Right cardiac atrium (tissue), 5 donors: ENCODE data around the gene BLOC1S6. TPM values are rescaled to one million over a fixed set of nuclear protein-coding genes. Genes with fewer than 3 reads are reported as not detected.

ENCODE experiments used
- ATAC-seq, 2 donors: fragments of 200-7000 bp; cut with Tn5 transposase; one replicate each; pipeline versions ENCODE4 v1.8.0 to v1.9.1; 2020; ENCODE audit warnings: moderate library complexity in 2 of 2, mild to moderate bottlenecking in 1 of 2
- DNase-seq, 3 donors: peaks; one replicate each; pipeline ENCODE4 v3.0.0-alpha.2; 2020
- H3K27ac ChIP-seq: one replicate; pipeline ENCODE4 v1.5.1; 2013; ENCODE audit warnings: mild to moderate bottlenecking, low read length, control low read depth, moderate library complexity
- H3K27me3 ChIP-seq: one replicate; pipeline ENCODE4 v1.6.1; 2013; ENCODE audit not compliant: control insufficient read depth, insufficient read depth
- H3K4me1 ChIP-seq: one replicate; pipeline ENCODE4 v1.6.1; 2013; ENCODE audit warnings: low read length; ENCODE audit not compliant: control insufficient read depth, insufficient read depth
- H3K4me3 ChIP-seq: one replicate; pipeline ENCODE4 v1.5.1; 2013; ENCODE audit warnings: low read length, control low read depth
- H3K9me3 ChIP-seq: one replicate; pipeline ENCODE4 v1.6.1; 2013; ENCODE audit warnings: low read length; ENCODE audit not compliant: control insufficient read depth
- WGBS: extraction: QIAGEN DNeasy Blood & Tissue Kit; methylation state at CpG from one replicate; pipeline ENCODE4 v1.1.7; 2013; 5-methylcytosine and 5-hydroxymethylcytosine counted together
- intact Hi-C, 4 donors: fragments of 100-400 bp; cut with DNase I; formaldehyde crosslinking; loops; one replicate each; pipeline versions ENCODE4 v1.11.0 to v1.14.0; 2022 to 2023
- long read RNA-seq, 4 donors: library from polyadenylated mRNA; unstranded; transcript quantifications; one replicate each; pipeline ENCODE4 v2.0.0, GENCODE V29; 2020 to 2021
- polyA plus RNA-seq: library from polyadenylated mRNA; stranded (reverse); fragments of 200-250 nt; gene quantifications from one replicate; pipeline ENCODE4 v1.2.3, GENCODE V29; 2013
- total RNA-seq, 4 donors: library from RNA; stranded (reverse); fragmentation: NEBNext Ultra II Directional; extraction: Animal tissue kit (Norgen Biotek cat#: 25700); gene quantifications; one replicate each; pipeline ENCODE4 v1.2.1, GENCODE V29; 2021
- donor health status: healthy with polysubstance abuse.
- donor health status: DM: no; HTN: yes; CAD: no.
- donor health status: DM: no; HTN: no; CAD: no.
- donor health status: DM: no; HTN: yes; CAD: no; lungs with severe emphysema.
- donor health status: DM: yes; HTN: yes; CAD: no.

The BLOC1S6 gene
- total RNA-seq (10 to 100 TPM; 33.5 to 37.8 (median 35.4) TPM), polyA plus RNA-seq (18.5 TPM)
- long read RNA-seq, donor 1, full-length matches to known transcripts, result 34 of 34 reads
- long read RNA-seq, donor 1, partial matches to known transcripts, result 0 of 34 reads
- long read RNA-seq, donor 1, other reads (novel, unspliced or antisense), result 0 of 34 reads
- long read RNA-seq, donor 2, full-length matches to known transcripts, result 15 of 16 reads
- long read RNA-seq, donor 2, partial matches to known transcripts, result 0 of 16 reads
- long read RNA-seq, donor 2, other reads (novel, unspliced or antisense), result 1 of 16 reads
- long read RNA-seq, donor 3, full-length matches to known transcripts, result 82 of 87 reads
- long read RNA-seq, donor 3, partial matches to known transcripts, result 2 of 87 reads
- long read RNA-seq, donor 3, other reads (novel, unspliced or antisense), result 3 of 87 reads
- long read RNA-seq, donor 4, full-length matches to known transcripts, result 15 of 15 reads
- long read RNA-seq, donor 4, partial matches to known transcripts, result 0 of 15 reads
- long read RNA-seq, donor 4, other reads (novel, unspliced or antisense), result 0 of 15 reads

DNA sequence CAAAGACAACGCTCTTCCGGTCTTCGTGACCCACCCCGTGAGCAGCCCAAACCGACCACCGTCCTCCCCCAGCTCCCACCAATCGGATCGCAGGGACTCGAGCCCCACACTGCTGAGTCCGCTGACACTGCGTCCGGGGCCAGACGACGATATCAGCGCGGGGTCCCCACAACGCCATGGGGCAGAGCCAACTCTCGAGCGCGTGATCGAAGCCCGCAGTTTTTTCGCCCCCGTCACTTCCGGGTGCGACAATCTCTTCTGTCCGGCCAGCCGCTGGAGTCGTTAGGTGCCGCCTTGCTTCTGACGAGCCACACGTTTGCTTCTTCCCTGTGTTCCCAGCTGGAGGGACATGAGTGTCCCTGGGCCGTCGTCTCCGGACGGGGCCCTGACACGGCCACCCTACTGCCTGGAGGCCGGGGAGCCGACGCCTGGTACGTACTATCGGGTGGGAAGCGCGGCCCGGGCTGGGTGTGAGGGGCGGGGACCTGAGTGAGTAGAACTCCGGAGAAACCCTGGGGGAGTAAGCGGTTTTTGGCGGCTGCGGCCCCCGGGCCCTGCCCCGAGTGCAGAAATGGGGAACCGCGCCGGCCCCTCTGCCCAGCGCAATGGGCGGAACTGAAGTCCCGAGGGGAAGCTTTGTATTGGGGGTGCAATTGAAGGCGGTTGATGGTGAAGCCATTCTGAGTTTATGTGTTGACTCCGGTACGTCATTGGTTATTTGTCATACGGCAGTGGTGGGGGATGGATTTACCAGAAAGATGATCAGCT lies at the start of gene BLOC1S6:
BLOC1S6 (plus strand) TSS at position 285 of the 768 bp plus-strand sequence; CDS start at position 350, 65 bp downstream.
- intact Hi-C loops, result loop anchor here in 2 of 4 donors (5.0 to 10.0 kb wide), 2 partner anchors 62 to 65 kb away; partner anchors contain the start of gene SLC30A4 (in 2 of the 2)
- peak within 1 kb of the TSS; percentile 94 for H3K27ac ChIP-seq
- H3K9me3 ChIP-seq, result no peaks in the 10 kb centered on the region
- H3K4me1 ChIP-seq, result peaks cover 4% of the 10 kb centered on the region
- H3K4me3 ChIP-seq, result peak within 1 kb of the TSS; percentile 77
- peak; percentile 94 to 96 for ATAC-seq
- peak; percentile 91 to 96 (median 95) for DNase-seq
- WGBS, result under 1% methylated on average over 62 of the region's 62 CpGs
- H3K27me3 ChIP-seq, result no peaks in the 10 kb centered on the region

- H3K9me3 ChIP-seq, result no peaks in the 10 kb centered on the region
- no peaks in the 10 kb centered on the region for H3K27me3 ChIP-seq
- intact Hi-C loops, result no loop called here
- no peak overlapping the region for H3K4me3 ChIP-seq
- ATAC-seq (no peak), DNase-seq (no peak)
- 95% methylated on average over 3 of the region's 3 CpGs for WGBS
- no peaks in the 10 kb centered on the region for H3K4me1 ChIP-seq
- H3K27ac ChIP-seq, result no peak overlapping the region
These were observed 47.5 kb upstream of the BLOC1S6 start for GRCh38 chr15:45539680-45540079.

- DNase-seq (no peak), ATAC-seq (no peak)
- 91% methylated on average over 1 of the region's 1 CpG for WGBS
- Histone ChIP-seq H3K27ac (no peak overlapping the region), H3K9me3 (no peaks in the 10 kb centered on the region), H3K4me3 (no peak overlapping the region), H3K27me3 (no peaks in the 10 kb centered on the region), H3K4me1 (no peaks in the 10 kb centered on the region)
- intact Hi-C loops, result no loop called here
These were observed 46.6 kb upstream of the BLOC1S6 start for GRCh38 chr15:45540531-45540930.

DNA sequence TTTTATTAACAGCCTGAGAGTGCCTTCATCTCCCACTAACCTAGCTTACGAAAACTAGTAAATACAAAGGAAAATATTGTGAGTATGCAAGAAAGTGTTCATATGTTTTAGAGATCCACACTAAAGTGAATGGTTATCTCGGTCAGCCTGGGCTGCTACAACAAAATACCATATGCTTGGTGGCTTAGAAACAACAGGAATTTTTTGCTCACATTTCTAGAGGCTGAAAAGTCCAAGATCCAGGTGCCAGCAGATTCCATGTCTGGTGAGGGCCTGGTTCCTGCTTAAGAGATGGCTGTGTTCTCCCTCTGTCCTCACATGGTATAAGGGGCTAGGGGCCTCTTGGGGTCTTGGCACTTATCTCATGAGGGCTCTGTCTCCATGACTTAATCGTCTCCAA lies 44.1 kb upstream of the BLOC1S6 start:
- H3K9me3 ChIP-seq, result no peaks in the 10 kb centered on the region
- no peak for DNase-seq
- no peak overlapping the region for H3K27ac ChIP-seq
- no peaks in the 10 kb centered on the region for H3K27me3 ChIP-seq
- intact Hi-C loops, result no loop called here
- WGBS, result 81% methylated on average over 3 of the region's 3 CpGs
- ATAC-seq, result no peak
- no peaks in the 10 kb centered on the region for H3K4me1 ChIP-seq
- no peak overlapping the region for H3K4me3 ChIP-seq

GRCh38 chr15:45544266-45545023 lies 42.7 kb upstream of the BLOC1S6 start:
- H3K9me3 ChIP-seq, result no peaks in the 10 kb centered on the region
- ATAC-seq (no peak), DNase-seq (no peak)
- H3K4me1 ChIP-seq, result no peaks in the 10 kb centered on the region
- intact Hi-C loops, result no loop called here
- no peak overlapping the region for H3K4me3 ChIP-seq
- no peaks in the 10 kb centered on the region for H3K27me3 ChIP-seq
- 88% methylated on average over 4 of the region's 4 CpGs for WGBS
- H3K27ac ChIP-seq, result no peak overlapping the region

DNA sequence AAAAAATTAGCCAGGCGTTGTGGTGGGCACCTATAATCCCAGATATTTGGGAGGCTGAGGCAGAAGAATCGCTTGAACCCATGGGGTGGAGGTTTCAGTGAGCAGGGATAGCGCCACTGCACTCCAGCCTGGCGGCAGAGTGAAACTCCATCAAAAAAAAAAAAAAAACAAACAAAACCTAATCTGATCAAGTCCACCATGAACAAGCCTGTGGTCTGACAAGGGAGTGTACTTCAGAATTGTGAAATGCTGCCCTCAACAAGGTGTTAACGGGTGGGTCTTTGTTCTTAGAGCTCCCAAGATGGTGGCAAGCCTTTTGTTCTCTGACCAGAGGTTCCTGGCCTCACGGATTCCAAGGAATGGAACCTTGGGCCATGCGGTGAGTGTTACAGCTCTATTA lies 40.4 kb upstream of the BLOC1S6 start:
- Histone ChIP-seq H3K27me3 (no peaks in the 10 kb centered on the region), H3K27ac (no peak overlapping the region), H3K4me3 (no peak overlapping the region), H3K9me3 (no peaks in the 10 kb centered on the region), H3K4me1 (no peaks in the 10 kb centered on the region)
- intact Hi-C loops, result no loop called here
- DNase-seq (no peak), ATAC-seq (no peak)
- WGBS, result 90% methylated on average over 7 of the region's 7 CpGs

DNA sequence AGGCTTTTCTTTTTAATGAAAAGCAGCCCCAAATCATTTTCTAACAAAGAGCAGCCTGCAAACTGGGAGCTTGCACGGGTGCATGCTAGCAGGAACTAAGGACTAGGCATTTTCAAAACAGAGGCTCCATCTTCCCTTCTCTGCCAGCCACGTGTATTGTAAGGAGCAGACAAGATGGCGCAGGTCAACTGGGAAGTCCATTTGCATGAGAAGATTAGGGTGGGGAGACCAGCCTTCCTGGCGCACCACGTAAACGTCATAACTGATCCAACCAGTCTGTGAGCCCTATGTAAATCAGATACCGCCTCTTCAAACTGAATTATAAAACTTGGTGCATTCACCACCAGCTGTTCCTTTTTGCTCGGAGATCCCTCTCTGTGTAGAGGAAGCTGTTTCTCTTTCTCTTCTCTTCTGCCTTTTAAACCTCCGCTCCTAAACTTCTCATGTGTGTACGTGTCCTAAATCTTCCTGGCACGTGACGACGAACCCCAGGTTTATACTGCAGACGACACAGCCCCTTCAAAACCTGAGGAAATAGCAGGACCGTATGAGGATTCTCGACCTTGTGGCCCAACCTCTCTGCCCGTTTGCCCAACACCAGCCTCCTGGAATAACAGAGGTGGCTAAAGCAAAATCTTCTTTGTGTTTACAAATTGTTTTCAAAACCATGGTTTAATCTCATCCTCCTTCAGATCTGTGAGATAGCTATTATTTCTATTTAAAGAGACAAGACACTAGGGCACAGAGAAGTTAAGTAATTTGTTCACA lies 38.2 kb upstream of the BLOC1S6 start:
- ATAC-seq (no peak), DNase-seq (no peak)
- intact Hi-C loops, result no loop called here
- Histone ChIP-seq H3K4me1 (no peaks in the 10 kb centered on the region), H3K4me3 (no peak overlapping the region), H3K27me3 (no peaks in the 10 kb centered on the region), H3K9me3 (no peaks in the 10 kb centered on the region), H3K27ac (no peak overlapping the region)
- WGBS, result 82% methylated on average over 17 of the region's 17 CpGs

GRCh38 chr15:45549541-45550220 lies 37.5 kb upstream of the BLOC1S6 start:
- Histone ChIP-seq H3K9me3 (no peaks in the 10 kb centered on the region), H3K4me3 (no peak overlapping the region), H3K4me1 (no peaks in the 10 kb centered on the region), H3K27ac (no peak overlapping the region), H3K27me3 (no peaks in the 10 kb centered on the region)
- no peak for ATAC-seq
- DNase-seq, result no peak
- intact Hi-C loops, result no loop called here
- WGBS, result 88% methylated on average over 9 of the region's 9 CpGs

DNA sequence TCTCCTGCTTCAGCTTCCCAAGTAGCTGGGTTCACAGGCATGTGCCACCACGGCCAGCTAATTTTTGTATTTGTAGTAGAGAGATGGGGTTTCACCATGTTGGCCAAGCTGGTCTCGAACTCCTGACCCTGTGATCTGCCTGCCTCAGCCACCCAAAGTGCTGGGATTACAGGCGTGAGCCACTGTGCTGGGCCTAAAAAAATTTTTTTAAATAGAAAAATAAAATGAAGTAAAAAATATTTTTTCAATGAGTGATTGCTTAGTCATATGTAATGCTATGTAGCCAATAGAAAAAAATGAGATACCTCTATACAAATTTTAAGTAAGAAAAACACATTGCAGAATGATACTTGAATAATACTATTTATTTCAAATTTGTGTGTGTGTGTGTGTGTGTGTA lies 36.7 kb upstream of the BLOC1S6 start:
- no peak for DNase-seq
- no peak overlapping the region for H3K4me3 ChIP-seq
- H3K9me3 ChIP-seq, result no peaks in the 10 kb centered on the region
- no peak overlapping the region for H3K27ac ChIP-seq
- intact Hi-C loops, result no loop called here
- no peaks in the 10 kb centered on the region for H3K4me1 ChIP-seq
- H3K27me3 ChIP-seq, result no peaks in the 10 kb centered on the region
- WGBS, result 87% methylated on average over 3 of the region's 3 CpGs
- no peak for ATAC-seq

DNA sequence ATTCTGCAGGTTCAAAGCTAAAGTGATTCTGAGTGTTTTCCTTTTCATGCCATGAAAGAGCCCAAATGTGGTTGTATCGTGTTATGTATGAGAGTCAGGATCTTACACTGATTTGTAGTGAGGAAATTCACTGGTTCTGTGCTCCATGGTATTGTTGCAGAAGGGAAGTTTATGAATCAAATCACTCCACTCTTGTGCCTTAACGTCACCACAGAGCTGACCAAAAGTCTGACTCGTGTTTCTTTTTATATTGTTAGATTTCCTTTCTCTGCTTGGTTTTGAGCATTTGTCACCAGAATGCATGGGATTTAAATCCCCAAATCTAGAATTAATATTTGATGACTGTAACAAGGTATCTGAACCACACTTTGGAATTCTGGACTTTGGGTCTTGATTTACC lies 35.5 kb upstream of the BLOC1S6 start:
- Histone ChIP-seq H3K27me3 (no peaks in the 10 kb centered on the region), H3K4me3 (no peak overlapping the region), H3K4me1 (no peaks in the 10 kb centered on the region), H3K9me3 (no peaks in the 10 kb centered on the region), H3K27ac (no peak overlapping the region)
- ATAC-seq, result no peak
- intact Hi-C loops, result no loop called here
- no peak for DNase-seq
- WGBS, result 67% methylated on average over 3 of the region's 3 CpGs
